ENCODE measurements around the gene OPN4.

- TF ChIP-seq CTCF (IDR thresholded peaks at IDR 0.05) (no peak), POLR2A (IDR thresholded peaks at IDR 0.05) (no peak)
Observed at GRCh38 chr10:86613096-86613495, 41.3 kb upstream of the OPN4 start.
